Common myeloid progenitor, CD34-positive (primary cell): Measurements from ENCODE around the gene NKD2.
"Not testable (repeated sequence)": the region's sequence is repeated elsewhere in the genome, so short reads cannot be mapped to it uniquely, and the experiment has no call there.

Experiments
- CTCF ChIA-PET: fragments of 350-600 bp; sonication (Branson Sonifier 250); formaldehyde crosslinking; loops from one replicate; lab custom pipeline; 2021; ENCODE audit warnings: antibody characterized with exemption; lab: Charles Lee
- POLR2A ChIA-PET: fragments of 350-600 bp; sonication (Branson Sonifier 250); formaldehyde crosslinking; loops from one replicate; lab custom pipeline; 2021; ENCODE audit warnings: antibody characterized with exemption; lab: Charles Lee
- DNase-seq, 3 donors: peaks; one replicate each; pipeline versions ENCODE4 v3.0.0 to v3.0.0-alpha.2; 2013
- H3K27ac ChIP-seq, 2 experiments: 1 replicate in 1 of 2; 2 replicates in 1 of 2; pipeline ENCODE4 v1.7.0; 2013; ENCODE audit warnings: inconsistent platforms in 2 of 2, low read length in 2 of 2, mild to moderate bottlenecking in 2 of 2, low read depth in 1 of 2, moderate library complexity in 1 of 2; ENCODE audit not compliant: severe bottlenecking in 2 of 2, insufficient read depth in 1 of 2, poor library complexity in 1 of 2
- H3K27me3 ChIP-seq, 5 experiments: replicated peaks in 2 of 5; 1 replicate in 3 of 5; 2 replicates in 2 of 5; pipeline versions ENCODE4 v1.6.1 to v1.7.0; 2013; ENCODE audit warnings: low read length in 4 of 5, mild to moderate bottlenecking in 2 of 5, moderate library complexity in 2 of 5, inconsistent platforms in 1 of 5; ENCODE audit not compliant: insufficient read depth in 5 of 5, control insufficient read depth in 4 of 5
- H3K36me3 ChIP-seq, 4 experiments: 1 replicate in 2 of 4; 2 replicates in 2 of 4; pipeline versions ENCODE4 v1.6.1 to v1.7.0; 2013; ENCODE audit warnings: low read length in 3 of 4, control low read depth in 1 of 4, mild to moderate bottlenecking in 1 of 4; ENCODE audit not compliant: control insufficient read depth in 4 of 4, insufficient read depth in 4 of 4
- H3K4me1 ChIP-seq, 4 experiments: 1 replicate in 3 of 4; 2 replicates in 1 of 4; pipeline versions ENCODE4 v1.6.1 to v1.7.1; 2013; ENCODE audit warnings: low read length in 3 of 4, mild to moderate bottlenecking in 3 of 4, control low read depth in 1 of 4, inconsistent platforms in 1 of 4, moderate library complexity in 1 of 4; ENCODE audit not compliant: control insufficient read depth in 4 of 4, insufficient read depth in 4 of 4; ENCODE audit errors: control extremely low read depth in 1 of 4
- H3K4me3 ChIP-seq, 7 experiments: 1 replicate in 4 of 7; 2 replicates in 3 of 7; pipeline versions ENCODE4 v1.5.1 to v1.7.0; 2013; ENCODE audit warnings: mild to moderate bottlenecking in 7 of 7, low read length in 6 of 7, moderate library complexity in 6 of 7, inconsistent platforms in 2 of 7, low read depth in 2 of 7, control low read depth in 1 of 7; ENCODE audit not compliant: insufficient read depth in 4 of 7, control insufficient read depth in 1 of 7; ENCODE audit errors: extremely low read depth in 1 of 7
- H3K9me3 ChIP-seq, 5 experiments: 1 replicate in 4 of 5; 2 replicates in 1 of 5; pipeline versions ENCODE4 v1.6.1 to v1.7.1; 2013; ENCODE audit warnings: low read length in 4 of 5, mild to moderate bottlenecking in 2 of 5, inconsistent platforms in 1 of 5, low read depth in 1 of 5, moderate library complexity in 1 of 5; ENCODE audit not compliant: control insufficient read depth in 4 of 5, insufficient read depth in 2 of 5; ENCODE audit errors: control extremely low read depth in 1 of 5
- WGBS: methylation state at CpG from one replicate; pipeline ENCODE4 v1.1.5; 2013; ENCODE audit not compliant: insufficient coverage; 5-methylcytosine and 5-hydroxymethylcytosine counted together

NKD2 gene

GRCh38 chr5:1020452-1020961 lies 11.9 kb downstream of the NKD2 start:
- Histone ChIP-seq H3K9me3 (no peaks in the 10 kb centered on the region), H3K36me3 (no peaks in the 10 kb centered on the region), H3K27me3 (peaks cover 0 to 6% (median 0%) of the 10 kb centered on the region in 5 experiments), H3K27ac (no peak overlapping the region), H3K4me3 (no peak overlapping the region), H3K4me1 (no peaks in the 10 kb centered on the region)
- no peak for DNase-seq
- CTCF ChIA-PET = interaction anchor here (1.0 to 1.8 kb wide), 3 partner anchors 13 to 15 kb away, joined by 3 to 6 read pairs (median 5); no protein-coding TSS in a partner anchor
- POLR2A ChIA-PET = no interaction called here
- 93% methylated on average over 12 of the region's 16 CpGs for WGBS

GRCh38 chr5:1021136-1021968 lies 12.8 kb downstream of the NKD2 start:
- Histone ChIP-seq H3K27ac (no peak overlapping the region), H3K4me1 (no peaks in the 10 kb centered on the region), H3K36me3 (no peaks in the 10 kb centered on the region), H3K4me3 (no peak overlapping the region), H3K27me3 (no peaks in the 10 kb centered on the region), H3K9me3 (no peaks in the 10 kb centered on the region)
- ChIA-PET CTCF (interaction anchor here (0.5 kb wide), 1 partner anchor 302 kb away, joined by 3 read pairs; no protein-coding TSS in a partner anchor), POLR2A (no interaction called here)
- WGBS = 51% methylated on average over 15 of the region's 29 CpGs
- DNase-seq = no peak

- H3K27me3 ChIP-seq, H3K36me3 ChIP-seq, H3K4me3 ChIP-seq, H3K4me1 ChIP-seq, H3K27ac ChIP-seq, H3K9me3 ChIP-seq, POLR2A ChIA-PET, DNase-seq: not testable (repeated sequence)
- 47% methylated on average over 3 of the region's 9 CpGs for WGBS
- CTCF ChIA-PET = interaction anchor here (0.5 kb wide), 1 partner anchor 301 kb away, joined by 3 read pairs; no protein-coding TSS in a partner anchor
These were observed 13.4 kb downstream of the NKD2 start for GRCh38 chr5:1021969-1022336.

GRCh38 chr5:1026700-1027621 lies 18.4 kb downstream of the NKD2 start:
- 95% methylated on average over 23 of the region's 29 CpGs for whole genome bisulfite sequencing
- H3K4me3 ChIP-seq = no peak overlapping the region
- no peaks in the 10 kb centered on the region for H3K4me1 ChIP-seq
- no peak overlapping the region for H3K27ac ChIP-seq
- no peaks in the 10 kb centered on the region for H3K9me3 ChIP-seq
- no peaks in the 10 kb centered on the region for H3K36me3 ChIP-seq
- ChIA-PET CTCF (no interaction called here), POLR2A (no interaction called here)
- DNase-seq = no peak
- no peaks in the 10 kb centered on the region for H3K27me3 ChIP-seq

GRCh38 chr5:1027631-1028441 lies 19.2 kb downstream of the NKD2 start:
- ChIA-PET POLR2A (no interaction called here), CTCF (interaction anchor here (0.8 kb wide), 1 partner anchor 113 kb away, joined by 4 read pairs; no protein-coding TSS in a partner anchor)
- Histone ChIP-seq H3K4me3 (no peak overlapping the region), H3K27me3 (no peaks in the 10 kb centered on the region), H3K36me3 (no peaks in the 10 kb centered on the region), H3K9me3 (no peaks in the 10 kb centered on the region), H3K27ac (no peak overlapping the region), H3K4me1 (no peaks in the 10 kb centered on the region)
- 94% methylated on average over 30 of the region's 40 CpGs for WGBS
- DNase-seq = no peak

- 92% methylated on average over 17 of the region's 26 CpGs for WGBS
- CTCF ChIA-PET = interaction anchor here (0.8 kb wide), 1 partner anchor 112 kb away, joined by 4 read pairs; no protein-coding TSS in a partner anchor
- POLR2A ChIA-PET = no interaction called here
- no peaks in the 10 kb centered on the region for H3K9me3 ChIP-seq
- no peaks in the 10 kb centered on the region for H3K36me3 ChIP-seq
- no peaks in the 10 kb centered on the region for H3K27me3 ChIP-seq
- no peak for DNase-seq
- H3K4me1 ChIP-seq = no peaks in the 10 kb centered on the region
- no peak overlapping the region for H3K4me3 ChIP-seq
- no peak overlapping the region for H3K27ac ChIP-seq
These were observed 20.1 kb downstream of the NKD2 start for GRCh38 chr5:1028481-1029281.
